ENCODE results near the gene C16orf87. TPM values are rescaled to one million over a fixed set of nuclear protein-coding genes. Genes with fewer than 3 reads are reported as not detected.

Gene C16orf87
- total RNA-seq, 1 experiment from 2014 or later: 22.5 TPM

GRCh38 chr16:46762583-46762982, 68.4 kb downstream of the C16orf87 start (continued):
- TF ChIP-seq CTCF (IDR thresholded peaks at IDR 0.05): no peak
- no peak for TF ChIP-seq IRF1 (CRISPR knock-in tag; IDR thresholded peaks at IDR 0.05)
- TF ChIP-seq GTF2I (CRISPR knock-in tag; conservative IDR thresholded peaks at IDR 0.05): no peak
- TF ChIP-seq PRDM15 (CRISPR knock-in tag; IDR thresholded peaks at IDR 0.05): no peak
- no peak for TF ChIP-seq FOXP1 (CRISPR knock-in tag; IDR thresholded peaks at IDR 0.05; ENCODE audit: borderline replicate concordance)
- no peak for TF ChIP-seq NFE2L1 (CRISPR knock-in tag; IDR thresholded peaks at IDR 0.05)
- no peak for TF ChIP-seq MXD4 (CRISPR knock-in tag; IDR thresholded peaks at IDR 0.05; ENCODE audit: borderline replicate concordance)

GRCh38 chr16:46759309-46759708, 71.7 kb downstream of the C16orf87 start:
- POLR2A ChIA-PET: no interaction called here
- H3K4me1 Mint-ChIP-seq: peaks cover 15% of the 10 kb centered on the region
- TF ChIP-seq CREB1 (CRISPR knock-in tag; IDR thresholded peaks at IDR 0.05) (no peak), ZNF317 (CRISPR knock-in tag; IDR thresholded peaks at IDR 0.05; ENCODE audit: borderline replicate concordance, low read depth) (no peak), CBFB (CRISPR knock-in tag; IDR thresholded peaks at IDR 0.05; ENCODE audit: low read depth) (no peak), ZNF423 (CRISPR knock-in tag; IDR thresholded peaks at IDR 0.05) (no peak), JUN (CRISPR knock-in tag; IDR thresholded peaks at IDR 0.05) (no peak), CDX4 (CRISPR knock-in tag; IDR thresholded peaks at IDR 0.05; ENCODE audit: borderline replicate concordance) (no peak), JAZF1 (CRISPR knock-in tag; IDR thresholded peaks at IDR 0.05) (no peak), FOXP1 (CRISPR knock-in tag; IDR thresholded peaks at IDR 0.05; ENCODE audit: borderline replicate concordance) (no peak), ATF6 (CRISPR knock-in tag; IDR thresholded peaks at IDR 0.05) (no peak), RORB (CRISPR knock-in tag; IDR thresholded peaks at IDR 0.05) (no peak), ZMAT4 (CRISPR knock-in tag; IDR thresholded peaks at IDR 0.05) (no peak), HMGXB4 (CRISPR knock-in tag; IDR thresholded peaks at IDR 0.05) (no peak), SP1 (CRISPR knock-in tag; conservative IDR thresholded peaks at IDR 0.05) (no peak), PREB (CRISPR knock-in tag; IDR thresholded peaks at IDR 0.05; ENCODE audit: borderline replicate concordance) (no peak)
- CTCF ChIA-PET: interaction anchor here (0.7 kb wide), 1 partner anchor 38 kb away, joined by 3 read pairs; no protein-coding TSS in a partner anchor
- H3K36me3 Mint-ChIP-seq: no peaks in the 10 kb centered on the region
- H3K4me3 Mint-ChIP-seq: no peak overlapping the region
- no peak for DNase-seq (ENCODE audit: low spot score)
- no peak for ATAC-seq
- no peaks in the 10 kb centered on the region for H3K27me3 Mint-ChIP-seq (ENCODE audit: low read depth)
- no peak overlapping the region for H3K27ac Mint-ChIP-seq
- no peaks in the 10 kb centered on the region for H3K9me3 Mint-ChIP-seq
